NCI-H2081 (cell line): Measurements from ENCODE around the gene GLI2.

ENCODE experiments used
- DNase-seq, 2 experiments: peaks; one replicate each; lab custom pipeline; 2025; lab: John Stamatoyannopoulos, UW

The GLI2 gene

DNA sequence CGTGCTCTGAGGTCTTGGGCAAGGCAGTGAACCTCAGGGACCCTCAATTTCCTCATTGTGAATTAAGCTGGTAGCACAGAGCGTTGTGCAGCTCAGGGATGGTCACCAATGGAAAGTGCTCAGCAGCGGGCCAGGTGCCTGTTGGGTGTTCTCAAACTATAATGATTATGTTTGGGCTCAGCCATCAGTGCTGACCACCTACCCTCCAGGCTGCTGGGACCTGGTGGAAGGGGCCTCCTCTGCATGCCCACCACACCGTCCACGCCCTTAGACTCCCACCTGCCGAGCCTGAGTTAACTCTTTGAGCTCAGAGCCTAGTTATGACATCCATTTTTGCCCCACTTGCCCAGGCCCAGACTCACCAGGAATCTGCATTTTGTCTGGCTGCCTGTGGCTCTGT is 35.0 kb downstream of the GLI2 start:
- DNase-seq: no peak

GRCh38 chr2:120771111-120771780 is 35.6 kb downstream of the GLI2 start:
- DNase-seq: no peak

GRCh38 chr2:120771781-120772208 is 36.1 kb downstream of the GLI2 start:
- no peak for DNase-seq

DNA sequence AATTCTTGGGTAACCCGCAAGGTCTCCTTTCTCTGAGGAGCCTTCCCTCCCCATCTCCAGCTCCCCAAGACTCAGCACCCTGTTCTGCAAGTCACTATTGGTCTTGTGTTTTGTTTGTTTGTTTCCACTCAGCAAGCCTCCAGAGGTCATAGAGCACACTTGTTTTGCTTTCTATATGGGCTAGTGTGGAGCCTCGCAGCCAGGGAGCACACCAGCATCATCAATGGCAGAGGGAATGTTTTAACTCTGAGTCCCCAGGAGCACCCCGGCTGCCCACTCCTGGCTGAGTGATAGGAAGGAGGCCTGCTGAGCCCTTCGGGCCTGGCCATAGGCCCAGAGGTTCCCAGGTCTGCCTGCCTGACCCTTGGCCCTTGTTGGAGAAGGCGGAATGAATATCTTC is 36.6 kb downstream of the GLI2 start:
- no peak for DNase-seq

DNA sequence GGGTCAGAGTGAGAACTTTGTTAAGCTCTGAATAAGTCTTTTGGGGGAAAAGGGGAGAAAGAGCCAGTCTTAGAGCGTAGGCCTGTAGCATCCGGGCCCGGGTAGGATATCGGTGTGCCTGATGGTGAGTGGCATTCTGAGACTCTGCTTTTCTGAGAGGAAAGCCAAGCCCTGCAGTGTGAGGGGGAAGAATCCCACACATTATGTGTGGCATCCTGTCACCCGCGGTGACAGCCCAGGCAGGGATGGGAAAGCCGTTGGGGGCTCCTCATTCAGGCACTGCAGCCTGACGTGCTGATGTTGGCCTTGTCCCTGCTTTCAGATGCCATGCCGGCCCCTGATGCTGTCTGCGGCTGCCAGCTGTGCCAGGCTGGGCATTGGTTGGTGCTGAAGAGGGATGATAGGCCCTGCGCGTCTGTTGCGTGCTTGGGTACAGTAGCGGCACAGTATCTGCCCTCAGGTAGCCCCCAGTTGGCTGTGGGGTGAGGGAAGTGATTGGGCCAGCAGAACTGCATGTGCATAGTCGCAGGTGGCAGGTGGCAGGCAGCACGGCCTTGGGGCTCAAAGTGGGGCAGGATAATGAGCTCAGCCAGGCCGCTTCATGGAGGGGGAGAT is 37.6 kb downstream of the GLI2 start:
- no peak for DNase-seq

- no peak for DNase-seq
These were observed 39.0 kb downstream of the GLI2 start for GRCh38 chr2:120774557-120775160.

DNA sequence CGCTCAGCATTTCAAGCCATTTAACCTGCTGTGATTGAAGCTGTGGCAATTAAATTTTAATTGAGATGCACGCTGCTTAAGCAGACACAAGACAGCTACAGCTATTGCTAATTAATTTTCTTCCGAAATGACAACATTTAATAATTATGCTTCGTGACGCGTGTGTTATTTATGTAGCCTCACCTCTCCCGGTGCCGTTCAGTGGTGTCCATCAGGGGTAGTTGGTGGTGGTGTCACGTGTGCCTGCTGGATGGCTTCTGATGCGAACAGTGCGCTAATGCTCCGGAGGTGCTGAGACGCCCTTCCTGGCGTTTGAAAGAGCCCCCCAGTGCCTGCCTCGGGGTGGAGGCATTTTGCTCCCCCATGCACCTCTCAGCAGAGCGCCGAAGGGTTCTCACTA is 39.5 kb downstream of the GLI2 start:
- no peak for DNase-seq

DNA sequence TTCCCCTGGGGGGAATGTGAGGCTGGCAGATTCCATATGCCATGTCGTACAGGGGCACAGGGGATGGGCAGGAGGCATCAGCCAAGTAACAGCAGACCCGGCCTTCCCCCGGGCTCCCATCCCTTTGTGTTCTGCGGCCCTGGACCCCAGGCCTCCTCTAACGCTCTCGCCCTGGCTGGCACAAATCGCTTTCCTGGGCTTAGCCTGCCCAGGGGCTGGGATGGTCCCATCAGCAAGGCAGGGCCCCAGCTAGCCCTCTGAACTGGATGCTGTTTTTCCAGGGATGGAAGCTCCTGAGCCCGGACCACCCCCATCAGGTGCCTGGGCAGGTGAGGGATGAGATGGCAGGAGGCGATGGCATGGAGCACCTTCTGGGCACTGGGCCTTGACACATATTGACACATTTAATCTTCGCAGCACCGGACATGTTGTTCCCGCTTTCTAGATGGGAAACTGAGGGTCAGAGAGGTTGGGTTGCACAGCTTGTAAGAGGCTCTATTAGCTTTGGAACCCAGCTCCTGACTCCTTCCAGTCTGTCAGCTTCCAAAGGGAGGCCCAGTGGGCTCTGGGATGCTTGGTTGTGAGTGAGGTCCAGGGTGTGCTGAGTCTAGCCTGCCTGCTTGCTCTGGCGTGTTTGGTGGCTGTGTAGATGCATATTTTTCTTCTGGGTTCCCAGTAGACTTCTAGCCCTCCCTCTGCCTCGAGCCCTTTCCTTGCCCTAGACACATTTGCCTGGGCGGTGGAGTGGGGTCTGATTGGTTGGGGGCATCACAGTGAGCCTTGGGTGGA is 40.3 kb downstream of the GLI2 start:
- no peak for DNase-seq

GRCh38 chr2:120776649-120777048 is 41.0 kb downstream of the GLI2 start:
- no peak for DNase-seq

DNA sequence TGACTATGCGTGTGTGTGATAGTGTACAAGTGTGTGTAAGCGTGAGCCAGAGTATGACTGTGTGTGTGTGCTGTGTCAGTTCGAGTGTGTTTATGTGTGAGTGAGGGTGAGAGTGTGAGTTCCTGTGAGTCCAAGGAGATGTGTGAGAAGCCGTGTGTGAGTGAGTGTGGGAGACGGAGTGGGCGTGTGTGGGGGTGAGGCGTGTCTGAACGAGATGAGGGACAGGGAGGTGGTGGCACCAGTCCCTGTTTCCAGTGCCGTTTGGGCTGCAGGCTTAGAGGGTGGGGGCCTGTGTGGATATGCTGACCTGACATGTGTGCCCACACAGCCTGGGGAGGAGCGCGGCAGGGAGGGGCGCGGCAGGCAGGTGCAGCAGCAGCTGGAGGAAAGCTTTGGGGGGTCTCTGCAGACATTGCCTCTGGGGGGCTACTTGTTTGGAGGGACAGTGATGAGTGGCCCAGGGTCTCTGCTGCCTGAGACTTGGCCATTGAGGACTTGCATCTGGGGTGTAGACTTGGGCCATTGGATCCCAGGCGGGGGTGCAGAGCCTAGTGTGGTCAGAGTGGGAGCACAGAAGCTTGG is 41.6 kb downstream of the GLI2 start:
- DNase-seq: no peak

DNA sequence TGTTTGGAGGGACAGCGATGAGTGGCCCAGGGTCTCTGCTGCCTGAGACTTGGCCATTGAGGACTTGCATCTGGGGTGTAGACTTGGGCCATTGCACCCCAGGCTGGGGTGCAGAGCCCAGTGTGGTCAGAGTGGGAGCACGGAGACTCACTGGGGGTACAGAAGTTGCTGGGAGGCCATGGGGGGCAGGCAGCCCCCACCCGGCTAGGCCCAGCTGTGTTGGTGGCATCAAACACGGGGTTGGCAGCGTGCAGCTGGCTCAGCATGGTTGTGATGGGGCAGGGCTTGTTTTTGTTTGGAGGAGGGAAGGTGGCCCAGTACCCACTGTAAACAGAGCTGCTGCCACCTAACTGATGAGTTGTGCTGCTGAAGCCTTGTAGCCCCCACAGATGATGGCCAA is 42.1 kb downstream of the GLI2 start:
- no peak for DNase-seq

- no peak for DNase-seq
These were observed 42.6 kb downstream of the GLI2 start for GRCh38 chr2:120778244-120778643.

- no peak for DNase-seq
These were observed 44.2 kb downstream of the GLI2 start for GRCh38 chr2:120779781-120780283.

GRCh38 chr2:120780402-120780801 is 44.7 kb downstream of the GLI2 start:
- no peak for DNase-seq

- no peak for DNase-seq
These were observed 47.7 kb downstream of the GLI2 start for GRCh38 chr2:120783371-120783791.

GRCh38 chr2:120783969-120784372 is 48.3 kb downstream of the GLI2 start:
- DNase-seq: no peak
